Measurements from ENCODE around the gene UTS2R. TPM values are rescaled to one million over a fixed set of nuclear protein-coding genes. Genes with fewer than 3 reads are reported as not detected.
"Not testable (repeated sequence)": the region's sequence is repeated elsewhere in the genome, so short reads cannot be mapped to it uniquely, and the experiment has no call there.

The UTS2R gene
- total RNA-seq, 1 experiment from 2014 or later = not detected

DNA sequence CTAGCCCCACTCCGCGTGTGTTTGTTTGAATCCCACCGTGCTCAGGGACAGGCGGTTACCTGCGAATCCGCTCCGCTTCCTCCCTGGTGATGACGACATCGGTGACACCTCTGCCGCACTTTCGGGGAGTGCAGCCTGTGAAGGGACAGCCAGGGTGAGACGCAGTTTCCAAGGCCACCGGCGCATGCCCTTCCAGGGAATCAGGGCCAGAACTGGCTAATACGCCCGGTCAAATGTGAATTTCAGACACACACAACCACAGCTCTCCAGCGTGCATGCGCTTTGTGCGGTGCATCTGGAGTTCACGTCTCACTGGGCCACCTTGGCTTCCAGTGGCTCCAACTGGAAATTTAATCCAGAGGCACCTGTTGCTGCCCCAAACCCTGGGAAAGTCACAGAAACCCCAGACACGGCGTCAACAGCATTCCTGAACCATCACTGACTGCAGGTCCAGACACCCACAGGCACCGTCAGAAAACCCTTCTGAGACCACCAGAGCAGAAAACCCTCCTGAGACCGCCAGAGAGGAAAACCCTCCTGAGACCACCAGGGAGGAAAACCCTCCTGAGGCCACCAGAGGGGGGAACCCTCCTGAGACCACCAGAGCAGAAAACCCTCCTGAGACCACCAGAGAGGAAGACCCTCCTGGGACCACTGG, 40.0 kb downstream of the UTS2R start:
- CTCF ChIA-PET = interaction anchor here (0.6 to 1.3 kb wide), 4 partner anchors 22 to 463 kb away, joined by 3 to 4 read pairs (median 3); no protein-coding TSS in a partner anchor
- Mint-ChIP-seq H3K4me3 (ENCODE audit: unreplicated experiment) (no peak overlapping the region), H3K27me3 (ENCODE audit: insufficient read depth, unreplicated experiment) (no peaks in the 10 kb centered on the region), H3K36me3 (ENCODE audit: insufficient read depth, unreplicated experiment) (peaks cover 24% of the 10 kb centered on the region), H3K27ac (ENCODE audit: low read depth, unreplicated experiment) (no peak overlapping the region), H3K4me1 (ENCODE audit: insufficient read depth, unreplicated experiment) (no peaks in the 10 kb centered on the region), H3K9me3 (ENCODE audit: unreplicated experiment) (no peaks in the 10 kb centered on the region)
- TF ChIP-seq, protein P1, sequence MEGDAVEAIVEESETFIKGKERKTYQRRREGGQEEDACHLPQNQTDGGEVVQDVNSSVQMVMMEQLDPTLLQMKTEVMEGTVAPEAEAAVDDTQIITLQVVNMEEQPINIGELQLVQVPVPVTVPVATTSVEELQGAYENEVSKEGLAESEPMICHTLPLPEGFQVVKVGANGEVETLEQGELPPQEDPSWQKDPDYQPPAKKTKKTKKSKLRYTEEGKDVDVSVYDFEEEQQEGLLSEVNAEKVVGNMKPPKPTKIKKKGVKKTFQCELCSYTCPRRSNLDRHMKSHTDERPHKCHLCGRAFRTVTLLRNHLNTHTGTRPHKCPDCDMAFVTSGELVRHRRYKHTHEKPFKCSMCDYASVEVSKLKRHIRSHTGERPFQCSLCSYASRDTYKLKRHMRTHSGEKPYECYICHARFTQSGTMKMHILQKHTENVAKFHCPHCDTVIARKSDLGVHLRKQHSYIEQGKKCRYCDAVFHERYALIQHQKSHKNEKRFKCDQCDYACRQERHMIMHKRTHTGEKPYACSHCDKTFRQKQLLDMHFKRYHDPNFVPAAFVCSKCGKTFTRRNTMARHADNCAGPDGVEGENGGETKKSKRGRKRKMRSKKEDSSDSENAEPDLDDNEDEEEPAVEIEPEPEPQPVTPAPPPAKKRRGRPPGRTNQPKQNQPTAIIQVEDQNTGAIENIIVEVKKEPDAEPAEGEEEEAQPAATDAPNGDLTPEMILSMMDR (IDR thresholded peaks at IDR 0.05; ENCODE audit: unreplicated experiment) = no peak
- POLR2A ChIA-PET = no interaction called here
- no TSS peak for BruUV-seq (replicated peaks)
- intact Hi-C loops (cut with micrococcal nuclease) = loop anchor here (10.0 kb wide), 2 partner anchors 113 to 143 kb away; no protein-coding TSS in a partner anchor
- DNase-seq (ENCODE audit: unreplicated experiment) = no peak

DNA sequence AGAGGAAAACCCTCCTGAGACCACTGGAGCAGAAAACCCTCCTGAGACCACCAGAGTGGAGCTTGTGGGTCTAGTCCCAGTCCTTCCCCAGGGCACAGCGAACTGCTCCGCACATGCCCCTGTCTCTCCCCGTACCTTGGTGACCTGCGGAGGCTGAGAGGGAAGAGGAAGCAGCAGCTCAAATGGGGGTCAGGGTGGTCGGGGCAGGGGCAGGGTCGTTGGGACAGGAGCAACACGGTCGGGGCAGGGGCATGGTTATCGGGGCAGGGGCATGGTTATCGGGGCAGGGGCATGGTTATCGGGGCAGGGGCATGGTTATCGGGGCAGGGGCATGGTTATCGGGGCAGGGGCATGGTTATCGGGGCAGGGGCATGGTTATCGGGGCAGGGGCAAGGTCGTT, 40.5 kb downstream of the UTS2R start:
- peaks cover 24% of the 10 kb centered on the region for H3K36me3 Mint-ChIP-seq (ENCODE audit: insufficient read depth, unreplicated experiment)
- BruUV-seq (replicated peaks); H3K9me3 Mint-ChIP-seq (ENCODE audit: unreplicated experiment); POLR2A ChIA-PET; H3K4me1 Mint-ChIP-seq (ENCODE audit: insufficient read depth, unreplicated experiment); CTCF ChIA-PET; H3K27ac Mint-ChIP-seq (ENCODE audit: low read depth, unreplicated experiment); DNase-seq (ENCODE audit: unreplicated experiment); H3K4me3 Mint-ChIP-seq (ENCODE audit: unreplicated experiment); H3K27me3 Mint-ChIP-seq (ENCODE audit: insufficient read depth, unreplicated experiment): not testable (repeated sequence)
- intact Hi-C loops (cut with micrococcal nuclease) = loop anchor here (10.0 kb wide), 2 partner anchors 113 to 143 kb away; no protein-coding TSS in a partner anchor

DNA sequence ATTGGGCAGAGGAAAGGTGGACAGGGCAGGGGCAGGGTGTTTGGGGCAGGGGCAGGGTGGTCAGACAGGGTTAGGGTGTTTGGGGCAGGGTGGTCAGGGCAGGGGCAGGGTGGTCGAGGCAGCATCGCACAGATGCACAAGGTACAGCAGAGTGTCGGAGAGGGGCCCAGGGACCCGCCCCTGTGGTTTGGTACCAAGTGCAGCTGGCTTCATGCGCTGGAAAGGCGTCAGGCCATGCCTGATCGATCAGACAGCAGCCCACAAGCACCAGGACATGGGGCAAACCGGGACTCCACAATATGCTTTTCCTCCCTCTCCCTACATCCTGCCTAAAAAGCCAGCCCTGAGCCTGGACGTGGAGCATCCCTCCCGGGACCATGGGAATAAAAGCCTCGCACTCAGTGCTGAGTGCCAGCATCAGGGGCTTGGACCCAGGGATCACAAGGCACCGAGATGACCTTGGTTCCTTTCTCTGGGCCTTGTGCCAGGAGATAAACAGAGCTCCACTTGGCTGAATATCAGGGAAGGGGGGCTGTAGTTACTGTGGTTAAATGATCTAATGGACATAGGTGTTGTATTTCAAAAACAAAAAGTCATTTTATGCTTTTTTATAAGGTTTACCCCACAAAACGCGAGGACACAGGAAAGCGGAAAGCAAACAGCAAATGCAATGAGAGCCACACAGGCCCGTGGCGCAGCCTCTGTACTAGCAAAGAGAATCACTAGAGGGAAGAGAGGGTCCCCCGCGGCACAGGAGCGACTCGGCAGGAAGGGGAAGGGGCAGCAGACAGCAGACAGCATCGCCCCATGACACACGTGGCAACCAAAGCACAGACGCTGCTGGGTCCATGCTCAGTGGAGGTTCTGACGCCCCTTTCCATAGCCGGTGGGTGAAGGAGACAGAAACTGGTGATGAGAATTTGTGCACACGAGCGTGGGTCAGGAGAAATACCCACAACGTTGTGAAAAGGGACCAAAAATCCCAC, 41.3 kb downstream of the UTS2R start:
- no TSS peak for BruUV-seq (replicated peaks)
- CTCF ChIA-PET = interaction anchor here (0.6 to 0.9 kb wide), 5 partner anchors 55 to 453 kb away, joined by 3 to 5 read pairs (median 3); no protein-coding TSS in a partner anchor

DNA sequence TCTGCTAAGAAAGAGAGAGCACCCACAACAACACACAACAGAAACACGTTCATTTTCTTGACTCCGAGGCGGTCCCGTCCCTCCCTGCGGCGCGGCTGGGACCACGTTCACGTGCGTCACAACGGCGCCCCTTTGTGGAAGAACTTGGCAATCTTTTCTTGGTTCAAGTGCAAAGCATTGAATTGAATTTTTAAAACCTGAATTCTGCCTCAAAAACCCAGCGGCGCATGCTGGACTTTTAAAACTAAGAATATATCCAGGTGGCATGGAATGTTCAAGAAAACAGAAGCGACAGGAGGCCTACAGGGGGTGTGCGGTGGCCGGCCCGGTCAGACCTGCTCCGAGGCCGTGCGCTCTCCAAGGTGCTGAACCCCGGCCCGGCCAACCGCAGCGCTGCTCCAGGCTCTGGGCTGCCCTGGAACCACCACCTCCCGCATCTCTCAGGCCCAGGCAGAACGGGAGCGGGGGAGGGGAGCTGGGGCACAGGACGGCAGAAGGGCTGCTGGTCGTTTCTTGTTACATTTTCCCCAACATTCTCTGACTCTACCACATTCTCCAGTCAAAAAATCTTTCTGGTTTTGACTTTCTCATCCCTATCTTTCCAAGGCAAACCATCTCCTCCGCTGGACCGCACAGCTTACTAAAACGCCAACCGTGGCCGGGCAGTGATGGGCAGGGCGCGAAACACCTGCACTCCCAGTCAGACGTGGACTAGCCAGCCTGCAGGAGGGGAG, 43.1 kb downstream of the UTS2R start:
- peaks cover 11% of the 10 kb centered on the region for H3K36me3 Mint-ChIP-seq (ENCODE audit: insufficient read depth, unreplicated experiment)
- H3K27ac Mint-ChIP-seq (ENCODE audit: low read depth, unreplicated experiment) = no peak overlapping the region
- TSS peak; percentile 1 for BruUV-seq (replicated peaks)
- no peak overlapping the region for H3K4me3 Mint-ChIP-seq (ENCODE audit: unreplicated experiment)
- no peaks in the 10 kb centered on the region for H3K9me3 Mint-ChIP-seq (ENCODE audit: unreplicated experiment)
- ChIA-PET POLR2A (interaction anchor here (0.6 kb wide), 1 partner anchor 108 kb away, joined by 3 read pairs; no protein-coding TSS in a partner anchor), CTCF (interaction anchor here (0.6 to 1.0 kb wide), 3 partner anchors 12 to 232 kb away, joined by 3 to 4 read pairs (median 3); no protein-coding TSS in a partner anchor)
- intact Hi-C loops (cut with micrococcal nuclease) = loop anchor here (2.0 to 10.0 kb wide), 3 partner anchors 62 to 140 kb away; no protein-coding TSS in a partner anchor
- no peaks in the 10 kb centered on the region for H3K4me1 Mint-ChIP-seq (ENCODE audit: insufficient read depth, unreplicated experiment)
- H3K27me3 Mint-ChIP-seq (ENCODE audit: insufficient read depth, unreplicated experiment) = no peaks in the 10 kb centered on the region
- TF ChIP-seq, protein P1 (IDR thresholded peaks at IDR 0.05; ENCODE audit: unreplicated experiment) = peak; percentile 37
- DNase-seq (ENCODE audit: unreplicated experiment) = peak; percentile 43

More for the DNA sequence above, 41.3 kb downstream of the UTS2R start:
- Mint-ChIP-seq H3K4me1 (ENCODE audit: insufficient read depth, unreplicated experiment) (no peaks in the 10 kb centered on the region), H3K4me3 (ENCODE audit: unreplicated experiment) (no peak overlapping the region), H3K36me3 (ENCODE audit: insufficient read depth, unreplicated experiment) (peaks cover 24% of the 10 kb centered on the region), H3K27ac (ENCODE audit: low read depth, unreplicated experiment) (no peak overlapping the region), H3K27me3 (ENCODE audit: insufficient read depth, unreplicated experiment) (no peaks in the 10 kb centered on the region), H3K9me3 (ENCODE audit: unreplicated experiment) (no peaks in the 10 kb centered on the region)
- POLR2A ChIA-PET = no interaction called here
- no peak for DNase-seq (ENCODE audit: unreplicated experiment)
- TF ChIP-seq, protein P1 (IDR thresholded peaks at IDR 0.05; ENCODE audit: unreplicated experiment) = no peak
- intact Hi-C loops (cut with micrococcal nuclease) = loop anchor here (10.0 kb wide), 2 partner anchors 112 to 142 kb away; no protein-coding TSS in a partner anchor
